Measurements from ENCODE around the gene MRPL34.

MRPL34 gene

GRCh38 chr19:17340302-17340870, 34.7 kb downstream of the MRPL34 start:
- DNase-seq (ENCODE audit: low read depth in 2 of 2), result no peak

- DNase-seq (ENCODE audit: low read depth in 2 of 2), result no peak
Measured at GRCh38 chr19:17340871-17341357, 35.2 kb downstream of the MRPL34 start.

GRCh38 chr19:17341386-17341785, 35.7 kb downstream of the MRPL34 start:
- DNase-seq (ENCODE audit: low read depth in 2 of 2), result no peak

GRCh38 chr19:17341845-17342244, 36.2 kb downstream of the MRPL34 start:
- DNase-seq (ENCODE audit: low read depth in 2 of 2), result no peak

GRCh38 chr19:17346109-17346671, 40.5 kb downstream of the MRPL34 start:
- DNase-seq (ENCODE audit: low read depth in 2 of 2), result peak; percentile 54

GRCh38 chr19:17347361-17347760, 41.7 kb downstream of the MRPL34 start:
- DNase-seq (ENCODE audit: low read depth in 2 of 2), result no peak

GRCh38 chr19:17347877-17348276, 42.2 kb downstream of the MRPL34 start:
- DNase-seq (ENCODE audit: low read depth in 2 of 2), result no peak

- DNase-seq (ENCODE audit: low read depth in 2 of 2), result no peak
Measured at GRCh38 chr19:17348700-17349099, 43.0 kb downstream of the MRPL34 start.

- DNase-seq (ENCODE audit: low read depth in 2 of 2), result no peak
Measured at GRCh38 chr19:17351815-17352435, 46.3 kb downstream of the MRPL34 start.

- no peak for DNase-seq (ENCODE audit: low read depth in 2 of 2)
Measured at GRCh38 chr19:17352608-17353280, 47.1 kb downstream of the MRPL34 start.

- no peak for DNase-seq (ENCODE audit: low read depth in 2 of 2)
Measured at GRCh38 chr19:17353386-17353785, 47.7 kb downstream of the MRPL34 start.
